Measurements from ENCODE around the gene ASB16. TPM values are rescaled to one million over a fixed set of nuclear protein-coding genes. Genes with fewer than 3 reads are reported as not detected.

ASB16 gene
- total RNA-seq, 2 experiments from 2014 or later, result 0.30 to 0.44 TPM

- BruUV-seq (replicated peaks), result no TSS peak
- Histone ChIP-seq H2AFZ (ENCODE audit: low read length) (no peak within 1 kb of the TSS), H3K9me3 (ENCODE audit: low read length) (no peaks in the 10 kb centered on the region), H4K20me1 (ENCODE audit: insufficient read depth, low read length) (no peaks in the 10 kb centered on the region), H3K4me1 (ENCODE audit: insufficient read depth, low read length, poor library complexity, severe bottlenecking) (peaks cover 31% of the 10 kb centered on the region), H3K4me3 (ENCODE audit: low read depth, low read length, poor library complexity, severe bottlenecking) (peak within 1 kb of the TSS; percentile 90), H3K27ac (ENCODE audit: low read depth, low read length, poor library complexity, severe bottlenecking) (peak within 1 kb of the TSS; percentile 86), H3K36me3 (ENCODE audit: insufficient read depth, low read length) (peaks cover 34% of the 10 kb centered on the region), H3K79me2 (ENCODE audit: insufficient read depth, low read depth, low read length) (peaks cover 40% of the 10 kb centered on the region), H3K9me2 (ENCODE audit: insufficient read depth, low read length) (no peaks in the 10 kb centered on the region), H3K4me2 (ENCODE audit: low read length) (peak within 1 kb of the TSS; percentile 59)
- intact Hi-C loops (cut with micrococcal nuclease; ENCODE audit: unreplicated experiment), result loop anchor here (1.0 to 10.0 kb wide), 3 partner anchors 19 to 285 kb away; partner anchors contain the start of genes GPATCH8 and SLC25A39
- CTCF ChIA-PET (ENCODE audit: unreplicated experiment), result interaction anchor here (1.6 kb wide), 1 partner anchor 9 kb away, joined by 8 read pairs; no protein-coding TSS in a partner anchor
- no peak for TF ChIP-seq EZH2phosphoT487 (IDR thresholded peaks at IDR 0.05; ENCODE audit: borderline replicate concordance, low read depth, low read length)
- TF ChIP-seq, protein P1, sequence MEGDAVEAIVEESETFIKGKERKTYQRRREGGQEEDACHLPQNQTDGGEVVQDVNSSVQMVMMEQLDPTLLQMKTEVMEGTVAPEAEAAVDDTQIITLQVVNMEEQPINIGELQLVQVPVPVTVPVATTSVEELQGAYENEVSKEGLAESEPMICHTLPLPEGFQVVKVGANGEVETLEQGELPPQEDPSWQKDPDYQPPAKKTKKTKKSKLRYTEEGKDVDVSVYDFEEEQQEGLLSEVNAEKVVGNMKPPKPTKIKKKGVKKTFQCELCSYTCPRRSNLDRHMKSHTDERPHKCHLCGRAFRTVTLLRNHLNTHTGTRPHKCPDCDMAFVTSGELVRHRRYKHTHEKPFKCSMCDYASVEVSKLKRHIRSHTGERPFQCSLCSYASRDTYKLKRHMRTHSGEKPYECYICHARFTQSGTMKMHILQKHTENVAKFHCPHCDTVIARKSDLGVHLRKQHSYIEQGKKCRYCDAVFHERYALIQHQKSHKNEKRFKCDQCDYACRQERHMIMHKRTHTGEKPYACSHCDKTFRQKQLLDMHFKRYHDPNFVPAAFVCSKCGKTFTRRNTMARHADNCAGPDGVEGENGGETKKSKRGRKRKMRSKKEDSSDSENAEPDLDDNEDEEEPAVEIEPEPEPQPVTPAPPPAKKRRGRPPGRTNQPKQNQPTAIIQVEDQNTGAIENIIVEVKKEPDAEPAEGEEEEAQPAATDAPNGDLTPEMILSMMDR (conservative IDR thresholded peaks at IDR 0.05; ENCODE audit: low read length), result no peak
- POLR2A ChIA-PET, result interaction anchor here (0.6 kb wide), 1 partner anchor 20 kb away, joined by 3 read pairs; the partner anchor contains the start of gene ATXN7L3
- peak; percentile 87 for DNase-seq (ENCODE audit: low spot score)
Measured at GRCh38 chr17:44219616-44220212, 49.2 kb downstream of the ASB16 start, which contains the start of gene UBTF. UBTF (minus strand) TSS chr17:44219675; CDS start chr17:44218229, 1,446 bp downstream.

- Histone ChIP-seq H3K9me3 (ENCODE audit: low read length) (no peaks in the 10 kb centered on the region), H4K20me1 (ENCODE audit: insufficient read depth, low read length) (no peaks in the 10 kb centered on the region), H3K4me2 (ENCODE audit: low read length) (peak overlapping the region; percentile 80), H3K9me2 (ENCODE audit: insufficient read depth, low read length) (no peaks in the 10 kb centered on the region), H3K79me2 (ENCODE audit: insufficient read depth, low read depth, low read length) (peaks cover 32% of the 10 kb centered on the region), H3K36me3 (ENCODE audit: insufficient read depth, low read length) (peaks cover 27% of the 10 kb centered on the region), H3K4me3 (ENCODE audit: low read depth, low read length, poor library complexity, severe bottlenecking) (peak overlapping the region; percentile 90), H3K27ac (ENCODE audit: low read depth, low read length, poor library complexity, severe bottlenecking) (peak overlapping the region; percentile 86), H3K4me1 (ENCODE audit: insufficient read depth, low read length, poor library complexity, severe bottlenecking) (peaks cover 24% of the 10 kb centered on the region), H2AFZ (ENCODE audit: low read length) (no peak overlapping the region)
- BruUV-seq (replicated peaks), result no TSS peak
- peak; percentile 77 for DNase-seq (ENCODE audit: low spot score)
- POLR2A ChIA-PET, result interaction anchor here (0.6 to 1.5 kb wide), 4 partner anchors 10 to 139 kb away, joined by 3 to 4 read pairs (median 4); partner anchors contain the start of gene ATXN7L3
- TF ChIP-seq, protein P1 (conservative IDR thresholded peaks at IDR 0.05; ENCODE audit: low read length), result no peak
- no peak for TF ChIP-seq EZH2phosphoT487 (IDR thresholded peaks at IDR 0.05; ENCODE audit: borderline replicate concordance, low read depth, low read length)
- intact Hi-C loops (cut with micrococcal nuclease; ENCODE audit: unreplicated experiment), result loop anchor here (1.0 kb wide), 1 partner anchor 20 kb away; no protein-coding TSS in a partner anchor
- CTCF ChIA-PET (ENCODE audit: unreplicated experiment), result interaction anchor here (1.6 kb wide), 1 partner anchor 10 kb away, joined by 8 read pairs; no protein-coding TSS in a partner anchor
Measured at GRCh38 chr17:44220213-44221083, 49.9 kb downstream of the ASB16 start.
